NCI-H2196 treated with DMSO at 0.1 percent for 48 hours (cell line): ENCODE data around the gene CADM2.

Source experiments
- DNase-seq: peaks from one replicate; lab custom pipeline; 2025; ENCODE audit not compliant: unreplicated experiment; lab: John Stamatoyannopoulos, UW

CADM2 gene

GRCh38 chr3:85182975-85183752 lies 224.4 kb downstream of the CADM2 start:
- DNase-seq = no peak

- no peak for DNase-seq
These were observed 226.7 kb downstream of the CADM2 start for GRCh38 chr3:85185495-85185894.

- no peak for DNase-seq
These were observed 230.9 kb downstream of the CADM2 start for GRCh38 chr3:85189731-85190130.

- DNase-seq = no peak
These were observed 234.8 kb downstream of the CADM2 start for GRCh38 chr3:85193565-85193964.

- no peak for DNase-seq
These were observed 249.9 kb downstream of the CADM2 start for GRCh38 chr3:85208650-85209049.

GRCh38 chr3:85210540-85210939 lies 251.8 kb downstream of the CADM2 start:
- no peak for DNase-seq

GRCh38 chr3:85228966-85229365 lies 270.2 kb downstream of the CADM2 start:
- no peak for DNase-seq

GRCh38 chr3:85244091-85244490 lies 285.3 kb downstream of the CADM2 start:
- no peak for DNase-seq

GRCh38 chr3:85244519-85244918 lies 285.7 kb downstream of the CADM2 start:
- no peak for DNase-seq

- DNase-seq = no peak
These were observed 293.0 kb downstream of the CADM2 start for GRCh38 chr3:85251766-85252165.

GRCh38 chr3:85252686-85253085 lies 293.9 kb downstream of the CADM2 start:
- no peak for DNase-seq

- no peak for DNase-seq
These were observed 295.9 kb downstream of the CADM2 start for GRCh38 chr3:85254738-85255137.

- DNase-seq = no peak
These were observed 297.2 kb downstream of the CADM2 start for GRCh38 chr3:85255949-85256348.

GRCh38 chr3:85258326-85258725 lies 299.5 kb downstream of the CADM2 start:
- no peak for DNase-seq

GRCh38 chr3:85258819-85259218 lies 300.0 kb downstream of the CADM2 start:
- no peak for DNase-seq

GRCh38 chr3:85259748-85260147 lies 301.0 kb downstream of the CADM2 start:
- DNase-seq = no peak

- DNase-seq = no peak
These were observed 305.6 kb downstream of the CADM2 start for GRCh38 chr3:85264381-85264780.

GRCh38 chr3:85270488-85270887 lies 311.7 kb downstream of the CADM2 start:
- DNase-seq = no peak

GRCh38 chr3:85271911-85272310 lies 313.1 kb downstream of the CADM2 start:
- DNase-seq = no peak

- no peak for DNase-seq
These were observed 329.5 kb downstream of the CADM2 start for GRCh38 chr3:85288257-85288656.

- DNase-seq = no peak
These were observed 338.5 kb downstream of the CADM2 start for GRCh38 chr3:85297291-85297690.

GRCh38 chr3:85298032-85298431 lies 339.2 kb downstream of the CADM2 start:
- DNase-seq = no peak

GRCh38 chr3:85303156-85303555 lies 344.4 kb downstream of the CADM2 start:
- DNase-seq = no peak
